IPS-NIHi7 (cell line): ENCODE measurements around the gene BUD31.
"Not testable (repeated sequence)": the region's sequence is repeated elsewhere in the genome, so short reads cannot be mapped to it uniquely, and the experiment has no call there.

Source experiments
- DNase-seq: peaks from one replicate; pipeline ENCODE4 v3.0.0; 2012; ENCODE audit warnings: mixed read lengths; ENCODE audit errors: extremely low spot score

The BUD31 gene

DNA sequence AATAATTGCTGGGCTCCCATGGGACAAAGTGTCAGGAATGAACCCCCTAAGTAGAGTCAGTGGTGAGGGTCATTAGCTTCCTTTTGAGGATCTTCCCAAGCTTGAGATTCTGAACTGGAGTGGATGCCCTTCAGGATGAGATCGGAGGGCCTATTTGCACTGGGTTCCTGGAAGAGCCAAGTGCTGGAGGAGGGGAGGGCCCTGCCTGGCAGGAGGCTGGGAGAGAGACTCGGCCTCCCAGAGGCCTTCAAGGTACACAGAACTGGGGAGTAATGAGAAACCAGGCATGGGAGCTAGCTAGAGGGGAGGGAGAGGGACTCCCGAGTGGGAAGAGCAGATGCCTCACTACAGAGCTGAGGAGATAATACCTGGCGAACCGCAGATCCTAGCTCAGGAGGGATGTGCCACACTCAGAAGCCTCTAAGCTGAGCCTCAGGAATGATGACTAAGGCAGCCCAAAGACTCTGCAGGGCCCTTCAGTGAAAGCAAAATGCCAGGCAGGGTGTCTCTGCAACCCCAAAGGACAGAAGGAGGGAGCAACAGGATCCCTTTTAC is 9.8 kb upstream of the BUD31 start:
- no peak for DNase-seq

DNA sequence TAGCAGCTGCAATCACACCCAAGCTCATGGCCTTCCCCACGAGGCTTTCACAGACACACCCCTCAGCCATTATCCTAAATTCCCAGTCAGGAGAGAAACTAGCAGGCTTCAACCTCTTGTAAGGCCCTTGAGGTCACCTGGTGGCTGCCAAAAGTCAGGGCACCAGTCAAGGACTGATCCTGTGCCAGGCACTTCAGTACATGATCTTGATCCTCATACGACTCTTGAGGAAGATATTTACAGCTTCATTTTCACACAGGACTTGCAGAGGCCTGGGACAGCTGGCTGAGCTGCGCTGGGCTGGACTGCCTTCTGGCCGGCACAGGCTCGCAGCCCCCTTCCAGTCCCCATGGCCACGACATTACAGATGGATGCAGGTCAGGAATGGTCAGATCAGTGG is 9.2 kb upstream of the BUD31 start:
- no peak for DNase-seq

DNA sequence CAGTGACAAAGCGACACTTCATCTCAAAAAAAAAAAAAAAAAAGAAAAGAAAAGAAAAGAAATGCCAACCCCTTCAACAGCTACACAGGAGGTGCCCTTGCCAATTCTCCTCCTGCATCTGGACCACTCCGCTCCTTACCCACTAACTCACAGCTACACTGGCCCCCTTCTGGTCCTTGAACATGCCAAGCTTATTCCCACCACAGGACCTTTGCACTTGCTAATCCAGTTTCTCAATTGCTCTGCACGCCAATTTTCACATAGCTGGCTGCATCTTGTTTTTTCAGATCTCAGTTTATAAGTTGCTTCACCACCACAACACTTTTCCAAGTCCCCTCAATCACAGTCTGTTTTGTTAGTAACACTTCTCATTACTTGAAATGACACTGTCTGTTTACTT is 5.9 kb upstream of the BUD31 start:
- no peak for DNase-seq

DNA sequence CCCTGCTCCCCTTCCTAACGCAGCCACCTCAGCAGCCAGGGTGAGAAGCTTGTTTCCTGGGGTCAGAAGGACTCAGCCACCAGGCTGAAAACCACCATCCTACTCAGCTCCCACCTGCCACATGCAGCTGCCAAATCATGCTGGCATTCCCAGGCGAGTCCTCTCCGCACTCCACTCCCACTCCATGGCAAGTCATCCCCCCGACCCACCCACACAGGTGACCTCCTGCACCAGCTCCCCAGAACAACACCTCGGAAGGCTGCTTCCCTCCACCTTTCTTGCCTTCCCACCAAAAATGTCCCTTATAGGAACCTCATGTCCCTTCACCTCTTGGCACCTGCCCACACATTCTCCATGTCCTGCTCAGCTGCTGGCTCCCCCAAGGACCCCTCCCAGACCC is 5.0 kb upstream of the BUD31 start:
- DNase-seq = no peak

DNA sequence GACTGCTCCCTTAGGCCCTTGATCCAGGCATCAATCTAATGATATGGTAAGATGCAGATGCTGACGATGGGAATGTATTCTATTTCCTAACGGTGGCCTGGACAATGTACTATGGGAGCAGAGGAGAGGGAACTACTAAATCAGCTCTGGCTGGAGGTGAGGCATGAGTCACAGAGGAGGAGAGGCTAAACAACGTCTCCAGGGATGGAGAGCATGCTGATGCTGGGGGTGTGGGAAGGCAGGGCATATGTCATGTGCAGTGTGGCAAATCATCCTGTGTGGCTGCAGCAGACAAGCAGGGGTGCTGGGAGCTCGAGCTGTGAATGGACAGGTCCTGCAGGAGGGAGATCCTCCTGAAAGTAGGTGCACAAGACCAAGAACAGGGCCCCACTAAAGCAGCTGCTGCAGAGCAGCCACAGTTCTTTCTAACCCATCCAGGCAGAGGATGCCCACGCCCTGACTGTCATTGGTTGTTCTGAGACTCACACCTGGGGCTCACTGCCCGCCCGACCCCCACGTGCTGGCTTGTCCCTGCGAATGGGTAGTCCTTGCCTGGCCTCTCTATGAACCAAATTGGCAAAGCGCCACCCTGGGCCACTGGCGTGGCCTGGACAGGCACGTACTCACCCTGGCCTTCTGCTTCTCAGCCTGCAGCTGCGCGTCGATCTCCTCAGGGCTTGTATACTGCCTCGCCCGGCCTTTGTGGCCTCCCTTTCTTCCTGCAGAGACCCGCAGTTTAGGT is 4.4 kb upstream of the BUD31 start:
- DNase-seq = no peak

DNA sequence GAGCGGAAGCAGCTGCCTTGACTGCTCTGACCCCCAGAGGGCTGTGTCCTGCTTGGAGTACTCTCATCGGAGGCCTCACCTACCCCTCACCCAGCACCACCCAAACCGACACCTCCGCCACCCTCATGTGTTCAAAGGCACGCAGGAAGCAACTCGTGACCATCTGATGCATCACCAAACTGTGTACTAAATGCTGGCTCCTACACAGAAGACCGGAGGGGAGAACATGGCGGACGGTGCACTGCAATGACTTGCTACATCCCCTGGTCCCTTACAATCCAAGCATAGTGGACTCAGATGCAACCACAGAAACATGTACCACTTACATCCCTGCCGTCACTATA is 3.8 kb upstream of the BUD31 start:
- no peak for DNase-seq

DNA sequence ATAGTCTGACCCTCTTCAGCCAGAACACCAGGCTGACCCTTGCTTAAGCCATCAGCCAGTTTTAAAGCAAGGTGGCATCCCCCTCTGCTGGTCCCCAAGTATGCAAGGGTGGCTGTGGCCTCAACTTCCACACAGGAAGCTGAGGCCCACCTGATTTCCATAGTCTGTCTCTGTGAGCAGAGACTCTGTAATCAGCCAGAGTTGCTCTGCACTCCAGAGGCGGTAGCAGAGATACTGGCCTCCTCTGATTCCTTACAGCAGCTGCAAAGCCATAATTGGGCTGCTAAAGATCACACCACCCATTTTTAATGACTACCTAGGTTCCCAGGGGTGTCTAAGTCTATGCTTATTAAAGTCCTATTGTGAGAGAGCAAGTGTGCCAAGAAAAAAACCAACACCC is 2.2 kb upstream of the BUD31 start:
- DNase-seq = no peak

DNA sequence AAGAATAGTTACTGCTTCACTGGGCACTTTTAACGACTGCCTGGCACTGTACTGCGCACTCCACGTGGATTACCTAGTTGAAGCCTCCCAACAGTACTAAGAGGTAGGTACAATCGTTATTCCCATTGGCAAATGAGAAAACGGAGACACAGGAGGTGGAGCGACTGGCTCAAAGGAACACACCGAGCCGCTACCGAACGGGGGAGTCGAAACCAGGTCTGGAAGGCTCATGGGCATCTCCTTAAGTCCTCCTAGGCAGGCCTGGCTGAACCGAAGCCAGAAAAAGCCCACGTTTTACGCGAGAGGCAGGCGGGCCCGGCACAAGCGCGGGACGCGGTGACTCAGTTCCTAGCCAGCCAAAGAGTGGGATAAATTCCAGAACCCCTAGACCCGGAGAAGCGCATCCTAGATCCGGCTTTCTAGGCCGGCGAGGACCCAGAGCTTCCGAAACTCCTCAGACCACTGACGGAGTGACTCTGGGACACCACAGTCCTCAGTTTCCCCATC is 844 bp upstream of the BUD31 start:
- peak; percentile 42 for DNase-seq

DNA sequence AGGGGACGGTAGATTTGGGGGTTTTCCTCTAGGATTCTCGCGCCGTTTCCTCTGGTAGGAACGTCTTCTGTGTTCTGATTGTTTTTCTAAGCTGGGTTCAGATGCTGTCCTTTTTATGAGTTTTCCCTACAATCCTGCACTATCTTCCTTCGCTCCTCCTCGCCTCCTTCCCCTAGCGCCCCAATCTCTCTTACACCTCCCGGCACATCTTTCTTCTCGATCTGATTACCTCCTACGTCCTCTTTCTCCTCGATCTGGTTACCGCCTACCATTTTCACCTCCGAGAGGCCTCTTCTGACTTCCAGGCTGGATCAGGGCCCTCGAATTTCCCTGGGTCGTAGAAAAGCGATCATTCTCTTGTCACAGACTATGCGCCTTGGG is 413 bp downstream of the BUD31 start:
- DNase-seq = no peak

DNA sequence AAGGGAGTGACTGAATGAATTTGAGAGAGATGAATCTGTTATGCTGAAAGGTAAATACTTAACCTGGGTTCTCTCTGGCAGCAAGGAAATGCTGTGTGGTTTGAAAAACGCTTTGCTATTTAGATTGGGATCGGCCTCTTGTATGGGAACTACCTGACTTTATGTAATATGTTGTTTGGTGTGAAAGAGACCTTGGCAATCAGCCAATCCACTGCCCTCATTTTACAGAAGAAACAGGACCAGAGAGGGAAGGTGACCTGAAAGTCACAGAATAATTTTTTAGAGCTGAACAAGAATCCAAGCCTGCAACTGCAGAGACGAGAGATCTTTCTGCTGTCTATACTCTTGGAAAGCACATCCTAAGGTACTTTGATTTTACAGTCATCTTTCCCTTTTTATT is 1.0 kb downstream of the BUD31 start:
- no peak for DNase-seq

DNA sequence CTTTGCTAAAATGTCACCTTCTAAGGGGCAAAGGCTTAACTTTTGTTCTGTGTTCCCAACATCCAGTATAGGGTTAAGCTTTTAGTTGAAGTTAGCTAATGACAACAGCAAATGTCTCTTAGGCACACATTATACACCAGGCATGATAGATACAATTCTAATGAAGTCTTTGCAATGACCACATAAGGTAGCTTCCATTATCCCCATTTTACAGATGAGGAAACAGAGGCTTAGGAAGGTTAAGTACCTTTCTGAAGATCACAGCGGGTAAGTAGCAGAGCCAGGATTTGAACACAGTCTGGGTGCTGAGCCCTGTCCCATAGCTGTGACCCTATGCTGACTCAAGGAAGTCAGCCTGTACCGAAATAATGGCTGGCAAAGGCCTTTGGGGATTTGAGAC is 1.9 kb downstream of the BUD31 start:
- no peak for DNase-seq

DNA sequence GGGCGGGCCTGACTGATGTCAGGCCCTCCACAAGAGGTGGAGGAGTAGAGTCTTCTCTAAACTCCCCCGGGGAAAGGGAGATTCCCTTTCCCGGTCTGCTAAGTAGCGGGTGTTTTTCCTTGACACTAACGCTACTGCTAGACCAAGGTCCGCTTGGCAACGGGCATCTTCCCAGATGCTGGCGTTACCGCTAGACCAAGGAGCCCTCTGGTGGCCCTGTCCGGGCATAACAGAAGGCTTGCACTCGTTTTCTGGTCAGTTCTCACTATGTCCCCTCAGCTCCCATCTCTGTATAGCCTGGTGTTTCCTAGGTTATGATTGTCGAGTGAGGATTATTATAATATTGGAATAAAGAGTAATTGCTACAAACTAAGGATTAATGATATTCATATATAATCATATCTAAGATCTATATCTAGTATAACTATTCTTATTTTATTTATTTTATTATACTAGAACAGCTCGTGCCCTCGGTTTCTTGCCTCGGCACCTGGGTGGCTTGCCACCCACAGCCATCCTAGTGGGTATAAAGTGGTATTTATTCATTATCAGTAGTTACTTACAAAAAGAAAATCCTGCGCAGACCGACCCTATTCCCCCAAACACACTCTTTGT is 6.9 kb downstream of the BUD31 start:
- not testable (repeated sequence) for DNase-seq

DNA sequence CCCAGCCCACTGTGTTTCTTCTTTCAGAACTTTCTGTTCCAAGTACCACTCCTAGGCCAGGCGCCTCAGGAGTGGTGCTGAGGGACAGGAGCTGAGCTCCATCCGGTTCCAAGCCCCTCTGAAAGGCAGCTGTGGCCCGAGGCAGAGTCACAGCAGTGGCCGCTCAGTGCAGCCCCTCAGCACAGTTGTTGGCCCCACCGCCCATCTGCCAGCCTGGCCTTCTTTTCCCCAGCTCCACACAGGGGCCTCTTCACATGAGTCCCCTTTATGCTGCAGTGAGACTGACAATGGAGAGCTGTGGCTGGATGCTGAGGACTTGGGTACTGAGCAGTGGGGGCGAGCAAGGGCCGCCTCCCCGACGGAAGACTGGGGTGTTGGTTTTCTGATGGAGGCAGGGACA is 9.5 kb downstream of the BUD31 start:
- DNase-seq = no peak

DNA sequence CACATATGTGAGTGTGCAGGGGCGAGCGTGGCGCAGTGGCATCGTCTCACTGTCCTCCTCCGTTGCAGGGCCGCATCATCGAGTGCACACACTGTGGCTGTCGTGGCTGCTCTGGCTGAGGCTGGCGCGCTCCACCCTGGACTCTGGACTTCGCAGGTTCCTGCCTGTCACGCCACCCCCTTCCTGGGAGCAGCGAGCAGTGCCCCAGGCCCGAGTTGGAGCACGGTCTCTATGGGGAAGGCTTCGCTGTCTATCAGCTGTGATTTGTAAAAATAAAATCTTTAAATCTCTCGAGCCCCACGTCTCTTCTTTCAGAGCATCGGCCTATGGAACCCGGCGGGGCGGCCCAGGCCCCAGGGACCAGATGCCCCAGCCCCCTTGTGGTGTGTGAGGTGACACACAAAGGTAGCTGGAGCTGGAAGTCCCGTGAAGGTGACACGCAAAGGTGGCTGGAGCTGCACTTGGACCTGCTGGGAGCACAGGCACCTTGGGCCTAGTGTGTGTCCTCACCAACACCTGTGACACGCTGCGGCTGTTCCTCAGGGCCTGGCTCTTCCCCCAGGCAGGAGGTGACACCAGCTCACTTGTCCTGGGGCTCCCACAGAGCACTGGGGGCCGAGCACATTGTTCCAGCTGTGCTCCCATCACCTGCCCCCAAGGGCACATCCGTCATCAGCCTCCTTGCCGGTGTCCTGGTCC is 10.7 kb downstream of the BUD31 start:
- DNase-seq = no peak

DNA sequence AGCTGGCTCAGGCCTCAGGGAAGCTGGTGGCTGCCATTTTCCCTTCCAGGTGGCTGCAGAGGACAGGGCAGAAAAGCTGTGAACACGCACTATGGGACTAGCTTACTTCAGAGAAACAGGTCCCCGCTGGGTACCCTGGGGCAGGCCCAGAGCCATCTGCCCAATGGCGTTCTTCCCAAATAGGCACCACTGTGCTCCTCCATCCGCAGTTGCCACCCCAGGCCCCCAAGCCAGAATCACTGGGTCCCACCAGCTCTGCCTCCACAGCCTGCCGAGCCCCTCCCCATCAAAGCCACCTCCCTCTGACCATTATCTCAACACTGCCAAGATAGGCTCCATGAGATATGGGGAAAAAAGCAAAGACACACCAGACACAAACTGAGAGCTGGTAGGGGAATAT is 11.4 kb downstream of the BUD31 start:
- no peak for DNase-seq

DNA sequence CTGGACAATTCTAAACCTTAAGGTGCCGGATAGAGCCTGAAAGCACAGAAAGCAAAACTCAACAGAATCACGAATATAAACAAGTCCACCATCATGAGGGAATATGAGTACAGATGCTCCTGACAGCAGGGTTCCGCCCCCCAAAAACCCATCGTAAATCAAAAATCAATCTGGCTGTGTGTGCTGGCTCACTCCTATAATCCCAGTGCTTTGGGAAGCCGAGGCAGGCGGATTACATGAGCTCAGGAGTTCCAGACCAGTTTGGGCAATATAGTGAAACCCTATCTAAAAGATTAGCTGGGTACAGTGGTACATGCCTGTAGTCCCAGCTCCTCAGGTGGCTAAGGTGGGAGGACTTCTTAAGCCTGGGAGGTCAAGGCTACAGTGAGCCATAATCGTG is 12.2 kb downstream of the BUD31 start:
- no peak for DNase-seq

DNA sequence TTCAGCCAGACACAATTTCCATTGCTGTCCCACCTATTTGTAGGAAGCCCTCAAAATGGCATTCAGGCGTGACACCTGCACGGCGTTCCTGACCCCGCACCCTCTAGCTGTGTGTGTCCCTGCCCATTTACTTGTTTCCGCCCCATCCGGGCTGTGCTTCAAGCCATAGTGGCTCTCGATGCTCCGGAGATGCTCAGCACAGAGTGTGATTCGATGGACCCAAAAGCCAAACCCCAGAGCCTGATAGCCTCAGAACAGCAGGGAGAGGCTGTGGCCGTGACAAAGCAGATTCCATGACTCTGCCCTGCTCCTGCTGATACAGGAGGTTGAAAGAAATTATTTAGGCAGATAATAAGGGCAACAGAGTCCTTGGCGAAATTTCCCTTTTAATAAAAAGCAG is 13.4 kb downstream of the BUD31 start:
- no peak for DNase-seq

DNA sequence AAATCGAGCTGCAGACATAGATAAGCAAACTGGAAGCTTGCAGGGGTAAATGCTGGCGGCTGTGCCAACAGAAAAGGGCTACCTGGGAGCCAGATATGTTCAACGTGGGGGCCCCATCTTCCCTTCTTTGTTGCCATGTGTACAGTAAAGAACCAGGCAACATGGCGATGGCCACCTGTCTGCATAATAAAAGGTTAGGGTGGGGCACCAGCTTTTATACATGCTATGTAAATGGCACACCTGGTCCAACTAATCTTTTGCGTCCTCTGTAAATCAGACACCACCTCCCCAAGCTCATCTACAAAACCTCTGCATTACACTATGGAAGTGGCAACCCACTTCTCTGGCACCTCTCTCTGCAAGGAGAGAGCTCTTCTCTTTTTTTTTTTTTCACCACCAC is 13.9 kb downstream of the BUD31 start:
- DNase-seq = no peak

DNA sequence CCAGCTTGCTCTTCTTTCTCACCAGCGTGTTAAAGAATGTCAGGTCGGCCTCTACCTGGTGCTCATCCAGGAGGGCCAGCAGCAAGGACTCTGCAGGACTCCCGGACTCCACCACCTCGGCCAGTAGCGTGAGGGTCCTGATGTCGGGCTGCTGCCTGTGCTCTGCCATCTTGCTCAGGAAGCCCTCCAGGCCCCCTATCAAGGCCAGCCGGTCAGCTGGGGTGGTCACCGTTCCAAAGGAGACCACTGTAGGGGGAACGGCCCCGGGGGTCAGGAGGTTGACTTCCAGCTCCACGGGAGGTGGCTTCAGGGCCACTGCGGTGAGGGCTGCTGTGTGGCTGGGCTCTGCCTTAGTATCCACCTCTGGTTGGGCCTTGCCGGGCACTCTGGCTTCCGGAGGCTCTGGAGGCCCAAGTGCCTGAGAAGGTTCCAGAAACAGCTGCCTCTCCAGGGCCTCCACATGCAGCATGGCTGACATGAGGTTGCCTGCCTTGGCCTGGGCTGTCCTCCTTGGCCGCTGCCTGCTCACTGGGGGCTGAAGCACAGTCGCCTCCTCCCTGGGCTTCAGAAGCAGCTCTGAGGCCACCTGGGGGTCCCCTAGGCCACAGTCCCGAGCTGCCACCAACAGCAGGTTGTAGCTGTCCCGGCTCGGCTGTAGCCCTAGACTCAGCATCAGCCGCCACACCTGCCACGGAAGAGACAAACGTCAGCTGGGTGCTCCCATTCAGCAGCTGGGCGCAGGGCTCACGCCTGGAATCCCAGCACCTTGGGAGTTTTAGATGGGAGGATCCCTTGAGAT is 16.4 kb downstream of the BUD31 start:
- no peak for DNase-seq

DNA sequence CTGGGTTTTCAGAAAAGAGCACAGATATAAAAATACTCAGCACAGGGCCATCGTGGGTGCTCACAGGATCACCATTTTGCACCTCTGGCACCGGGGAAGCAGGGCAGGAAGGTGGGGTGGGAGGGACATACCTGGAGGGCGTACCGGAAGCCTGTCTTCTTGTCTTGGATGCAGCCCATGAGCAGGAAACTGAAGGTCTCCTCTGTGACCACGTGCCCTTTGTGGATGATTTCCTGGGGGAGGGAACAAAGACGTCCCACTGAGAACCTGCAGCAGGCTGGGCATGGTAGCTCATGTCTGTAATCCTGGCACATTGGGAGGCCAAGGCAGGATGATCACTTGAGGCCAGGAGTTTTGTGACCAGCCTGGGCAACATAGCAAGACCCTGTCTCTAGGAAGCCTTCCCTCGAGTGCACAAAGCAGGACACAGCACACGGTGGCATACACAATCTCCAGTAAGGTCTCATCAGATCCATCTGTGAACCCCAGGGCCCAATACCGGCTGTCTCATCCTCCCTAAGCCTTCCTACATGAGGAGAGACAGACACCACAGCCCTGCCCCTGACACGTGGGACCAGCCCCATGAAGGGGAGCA is 20.3 kb downstream of the BUD31 start:
- no peak for DNase-seq

DNA sequence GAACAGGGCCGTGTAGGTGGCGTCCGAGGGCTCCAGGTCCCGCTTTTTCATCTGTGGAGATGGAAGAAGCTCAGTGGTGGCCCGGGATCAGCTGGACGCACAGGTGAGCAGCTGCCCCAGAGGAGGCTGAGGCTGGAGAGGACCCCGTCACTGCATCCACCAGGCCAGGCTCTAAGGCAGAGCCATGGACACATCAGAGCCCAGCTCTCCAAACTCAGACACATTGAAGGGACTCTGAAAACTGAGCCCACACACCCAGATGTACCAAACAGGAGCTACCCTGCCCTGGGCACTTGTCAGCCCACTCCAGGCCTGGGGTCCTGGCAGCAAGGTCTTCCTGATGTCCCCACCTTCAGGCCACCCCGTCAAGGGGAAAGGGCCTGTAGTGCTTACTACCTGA is 21.0 kb downstream of the BUD31 start:
- DNase-seq = no peak
